Astrocyte (in vitro differentiated cells and primary cell): Measurements from ENCODE around the gene PPIL6. TPM values are rescaled to one million over a fixed set of nuclear protein-coding genes. Genes with fewer than 3 reads are reported as not detected.
"Not testable (repeated sequence)": the region's sequence is repeated elsewhere in the genome, so short reads cannot be mapped to it uniquely, and the experiment has no call there.

ENCODE experiments used
- DNase-seq: peaks from one replicate; pipeline ENCODE4 v3.0.0-alpha.2; 2010; ENCODE audit warnings: low read depth
- FAIRE-seq: peaks from 2 replicates; lab custom pipeline; 2011; peaks lifted over from hg19 to GRCh38; lab: Jason Lieb, UNC
- H2AFZ ChIP-seq: 2 replicates; pipeline ENCODE4 v1.6.0; 2012; ENCODE audit warnings: low read depth, low read length, inconsistent platforms
- H3K27ac ChIP-seq: 2 replicates; pipeline ENCODE4 v1.5.1; 2011; ENCODE audit warnings: low read depth, low read length, inconsistent platforms
- H3K27me3 ChIP-seq: 2 replicates; pipeline ENCODE4 v1.6.0; 2011; ENCODE audit warnings: low read length, inconsistent platforms; ENCODE audit not compliant: insufficient read depth
- H3K36me3 ChIP-seq: 2 replicates; pipeline ENCODE4 v1.5.1; 2011; ENCODE audit warnings: low read length, inconsistent platforms; ENCODE audit not compliant: insufficient read depth
- H3K4me1 ChIP-seq: 2 replicates; pipeline ENCODE4 v1.5.1; 2011; ENCODE audit warnings: low read length, inconsistent platforms; ENCODE audit not compliant: insufficient read depth
- H3K4me2 ChIP-seq: 2 replicates; pipeline ENCODE4 v1.6.0; 2012; ENCODE audit warnings: low read length, inconsistent platforms
- H3K4me3 ChIP-seq: 2 replicates; pipeline ENCODE4 v1.5.1; 2011; ENCODE audit warnings: low read depth, mild to moderate bottlenecking, low read length, inconsistent platforms; ENCODE audit not compliant: insufficient read depth
- H3K79me2 ChIP-seq: 2 replicates; pipeline ENCODE4 v1.6.0; 2012; ENCODE audit warnings: mild to moderate bottlenecking, low read length, inconsistent platforms; ENCODE audit not compliant: insufficient read depth
- H3K9ac ChIP-seq: 2 replicates; pipeline ENCODE4 v1.6.0; 2012; ENCODE audit warnings: mild to moderate bottlenecking, low read length, inconsistent platforms
- H3K9me3 ChIP-seq: 2 replicates; pipeline ENCODE4 v1.5.1; 2012; ENCODE audit warnings: low read depth, mild to moderate bottlenecking, low read length, inconsistent platforms; ENCODE audit not compliant: insufficient read depth
- H4K20me1 ChIP-seq: 2 replicates; pipeline ENCODE4 v1.6.0; 2012; ENCODE audit warnings: low read length, inconsistent platforms; ENCODE audit not compliant: insufficient read depth
- H3K27ac Mint-ChIP-seq: one replicate; pipeline ENCODE4 v1.8.0; 2021; ENCODE audit warnings: mild to moderate bottlenecking, mixed read lengths; ENCODE audit not compliant: unreplicated experiment
- H3K27me3 Mint-ChIP-seq: one replicate; pipeline ENCODE4 v1.8.0; 2021; ENCODE audit warnings: low read depth, mixed read lengths; ENCODE audit not compliant: unreplicated experiment
- H3K36me3 Mint-ChIP-seq: one replicate; pipeline ENCODE4 v1.8.0; 2021; ENCODE audit warnings: low read depth, mixed read lengths; ENCODE audit not compliant: unreplicated experiment
- H3K4me1 Mint-ChIP-seq: one replicate; pipeline ENCODE4 v1.8.0; 2021; ENCODE audit warnings: low read depth, mixed read lengths; ENCODE audit not compliant: unreplicated experiment
- H3K4me3 Mint-ChIP-seq: one replicate; pipeline ENCODE4 v1.8.0; 2021; ENCODE audit warnings: mild to moderate bottlenecking, moderate library complexity, mixed read lengths; ENCODE audit not compliant: unreplicated experiment
- H3K9me3 Mint-ChIP-seq: one replicate; pipeline ENCODE4 v1.8.0; 2021; ENCODE audit warnings: mild to moderate bottlenecking, mixed read lengths; ENCODE audit not compliant: unreplicated experiment
- EZH2 ChIP-seq: IDR thresholded peaks from 2 replicates; pipeline ENCODE4 v1.6.1; 2012; ENCODE audit warnings: mild to moderate bottlenecking, low read length, inconsistent platforms; ENCODE audit not compliant: insufficient read depth
- total RNA-seq: library from RNA; stranded (reverse); gene quantifications from 2 replicates; pipeline ENCODE4 v1.2.1, GENCODE V29; 2021
- TF ChIP-seq, protein P1 (sequence below): IDR thresholded peaks from 2 replicates; pipeline ENCODE4 v1.5.1; 2011; ENCODE audit warnings: low read depth, mild to moderate bottlenecking, inconsistent platforms, low read length, moderate library complexity; ENCODE audit not compliant: insufficient read depth

The PPIL6 gene
- total RNA-seq, 1 donor from 2014 or later: 1.7 TPM

DNA sequence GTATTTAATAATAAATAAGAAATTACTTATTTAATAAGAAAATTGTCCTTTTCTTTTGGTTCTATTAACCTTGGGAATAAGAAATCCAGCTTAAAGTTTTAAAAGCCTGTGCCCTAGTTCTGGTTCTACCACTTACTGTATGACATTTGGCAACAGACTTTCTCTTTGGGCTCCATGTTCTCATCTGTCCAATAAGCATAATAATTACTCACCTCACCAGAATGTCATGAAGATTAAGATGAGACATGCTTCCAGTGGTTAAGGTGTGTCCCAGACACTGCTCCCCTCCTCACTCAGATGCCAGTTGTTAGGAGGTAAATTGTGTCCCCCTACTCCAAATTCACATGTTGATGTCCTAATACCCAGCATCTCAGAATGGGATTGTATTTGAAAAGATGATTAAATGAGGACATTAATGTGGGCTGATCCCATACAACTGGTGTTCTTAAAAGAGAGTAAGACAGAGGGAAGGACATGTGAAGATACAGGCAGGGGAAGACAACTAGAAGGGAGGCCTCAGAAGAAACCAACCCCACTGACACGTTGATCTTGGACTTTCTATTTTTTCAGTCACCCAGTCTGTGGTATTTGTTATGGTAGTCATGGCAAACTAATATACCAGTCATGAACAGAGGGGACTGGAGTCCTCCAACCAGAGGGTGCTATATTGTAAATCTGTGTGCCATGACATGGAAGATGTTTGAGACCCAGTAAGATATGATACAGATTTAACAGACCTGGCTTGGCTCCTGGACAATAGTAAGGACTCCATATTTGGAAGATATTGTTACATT, 21.5 kb upstream of the PPIL6 start:
- no peak overlapping the region for H2AFZ ChIP-seq
- Mint-ChIP-seq H3K36me3 (peaks cover 12% of the 10 kb centered on the region), H3K27me3 (no peaks in the 10 kb centered on the region), H3K27ac (no peak overlapping the region), H3K4me1 (no peaks in the 10 kb centered on the region), H3K4me3 (no peak overlapping the region), H3K9me3 (no peaks in the 10 kb centered on the region)
- peaks cover 8% of the 10 kb centered on the region for H4K20me1 ChIP-seq
- no peaks in the 10 kb centered on the region for H3K79me2 ChIP-seq
- FAIRE-seq: no peak
- peaks cover 20% of the 10 kb centered on the region for H3K36me3 ChIP-seq
- TF ChIP-seq EZH2: no peak
- TF ChIP-seq, protein P1, sequence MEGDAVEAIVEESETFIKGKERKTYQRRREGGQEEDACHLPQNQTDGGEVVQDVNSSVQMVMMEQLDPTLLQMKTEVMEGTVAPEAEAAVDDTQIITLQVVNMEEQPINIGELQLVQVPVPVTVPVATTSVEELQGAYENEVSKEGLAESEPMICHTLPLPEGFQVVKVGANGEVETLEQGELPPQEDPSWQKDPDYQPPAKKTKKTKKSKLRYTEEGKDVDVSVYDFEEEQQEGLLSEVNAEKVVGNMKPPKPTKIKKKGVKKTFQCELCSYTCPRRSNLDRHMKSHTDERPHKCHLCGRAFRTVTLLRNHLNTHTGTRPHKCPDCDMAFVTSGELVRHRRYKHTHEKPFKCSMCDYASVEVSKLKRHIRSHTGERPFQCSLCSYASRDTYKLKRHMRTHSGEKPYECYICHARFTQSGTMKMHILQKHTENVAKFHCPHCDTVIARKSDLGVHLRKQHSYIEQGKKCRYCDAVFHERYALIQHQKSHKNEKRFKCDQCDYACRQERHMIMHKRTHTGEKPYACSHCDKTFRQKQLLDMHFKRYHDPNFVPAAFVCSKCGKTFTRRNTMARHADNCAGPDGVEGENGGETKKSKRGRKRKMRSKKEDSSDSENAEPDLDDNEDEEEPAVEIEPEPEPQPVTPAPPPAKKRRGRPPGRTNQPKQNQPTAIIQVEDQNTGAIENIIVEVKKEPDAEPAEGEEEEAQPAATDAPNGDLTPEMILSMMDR: no peak
- H3K4me1 ChIP-seq: peaks cover 5% of the 10 kb centered on the region
- no peak overlapping the region for H3K27ac ChIP-seq
- no peak for DNase-seq
- no peak overlapping the region for H3K4me3 ChIP-seq
- no peak overlapping the region for H3K9ac ChIP-seq
- no peaks in the 10 kb centered on the region for H3K9me3 ChIP-seq
- no peaks in the 10 kb centered on the region for H3K27me3 ChIP-seq
- no peak overlapping the region for H3K4me2 ChIP-seq

DNA sequence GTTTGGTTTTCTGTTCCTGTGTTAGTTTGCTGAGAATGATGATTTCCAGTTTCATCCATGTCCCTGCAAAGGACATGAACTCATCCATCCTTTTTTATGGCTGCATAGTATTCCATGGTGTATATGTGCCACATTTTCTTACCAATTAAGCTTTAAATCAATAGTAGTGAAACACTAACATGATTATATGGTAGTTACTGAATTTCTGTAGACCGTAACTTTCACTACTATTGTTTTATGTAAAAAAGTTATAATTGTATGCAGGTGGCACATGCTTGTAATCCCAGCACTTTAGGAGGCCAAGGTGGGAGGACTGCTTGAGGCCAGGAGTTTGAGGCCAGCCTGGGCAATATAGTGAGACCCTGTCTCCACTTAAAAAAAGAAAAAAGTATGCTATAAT, 20.8 kb upstream of the PPIL6 start:
- not testable (repeated sequence) for H3K4me3 Mint-ChIP-seq, H3K27ac ChIP-seq, H3K4me3 ChIP-seq, H3K27me3 ChIP-seq, H3K9ac ChIP-seq, FAIRE-seq, DNase-seq, H2AFZ ChIP-seq, H4K20me1 ChIP-seq, H3K4me2 ChIP-seq, H3K4me1 Mint-ChIP-seq, H3K27me3 Mint-ChIP-seq, H3K79me2 ChIP-seq, H3K27ac Mint-ChIP-seq, H3K9me3 Mint-ChIP-seq, H3K9me3 ChIP-seq
- H3K4me1 ChIP-seq: peaks cover 13% of the 10 kb centered on the region
- H3K36me3 Mint-ChIP-seq: peaks cover 12% of the 10 kb centered on the region
- H3K36me3 ChIP-seq: peaks cover 17% of the 10 kb centered on the region

DNA sequence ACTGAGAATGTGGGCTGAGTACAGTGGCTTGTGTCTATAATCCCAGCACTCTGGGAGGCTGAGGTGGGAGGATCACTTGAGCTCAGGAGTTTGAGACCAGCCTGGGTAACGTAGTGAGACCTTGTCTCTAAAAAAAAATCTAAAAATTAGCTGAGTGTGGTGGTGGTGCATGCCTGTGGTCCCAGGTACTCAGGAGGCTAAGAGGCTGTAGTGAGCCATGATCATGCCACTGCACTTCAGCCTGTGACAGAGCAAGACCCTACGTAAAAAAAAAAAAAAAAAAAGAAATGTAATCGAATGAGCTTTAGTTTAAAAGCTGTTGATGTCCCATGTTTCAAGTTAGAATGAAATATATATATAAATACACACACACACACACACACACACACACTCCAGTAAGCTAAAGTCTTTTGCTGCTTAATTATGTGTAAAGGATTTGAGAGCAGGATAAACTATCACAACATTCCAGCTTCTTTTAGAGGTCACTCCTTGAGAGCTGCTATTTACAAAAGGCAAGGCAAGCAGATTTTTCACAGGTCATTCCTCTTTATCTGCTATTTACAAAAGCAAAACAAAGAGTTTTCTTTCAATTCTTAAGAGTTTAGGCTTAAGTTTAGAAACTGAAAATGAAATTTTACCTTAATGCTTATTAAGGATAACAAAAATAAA, 19.9 kb upstream of the PPIL6 start:
- H3K9ac ChIP-seq: no peak overlapping the region
- H3K4me1 ChIP-seq: peaks cover 13% of the 10 kb centered on the region
- no peak overlapping the region for H3K4me3 ChIP-seq
- Mint-ChIP-seq H3K27ac (no peak overlapping the region), H3K36me3 (peaks cover 12% of the 10 kb centered on the region), H3K4me3 (no peak overlapping the region), H3K27me3 (no peaks in the 10 kb centered on the region), H3K9me3 (no peaks in the 10 kb centered on the region), H3K4me1 (peaks cover 3% of the 10 kb centered on the region)
- no peaks in the 10 kb centered on the region for H3K9me3 ChIP-seq
- no peak overlapping the region for H3K27ac ChIP-seq
- TF ChIP-seq, protein P1: no peak
- no peak for TF ChIP-seq EZH2
- peaks cover 1% of the 10 kb centered on the region for H3K79me2 ChIP-seq
- H3K27me3 ChIP-seq: no peaks in the 10 kb centered on the region
- no peak for FAIRE-seq
- H3K36me3 ChIP-seq: peaks cover 8% of the 10 kb centered on the region
- no peak for DNase-seq
- H3K4me2 ChIP-seq: no peak overlapping the region
- peaks cover 3% of the 10 kb centered on the region for H4K20me1 ChIP-seq
- no peak overlapping the region for H2AFZ ChIP-seq
